CD4-positive, alpha-beta T cell (primary cell): ENCODE measurements around the gene AGPAT4. TPM values are rescaled to one million over a fixed set of nuclear protein-coding genes. Genes with fewer than 3 reads are reported as not detected.
"Not testable (repeated sequence)": the region's sequence is repeated elsewhere in the genome, so short reads cannot be mapped to it uniquely, and the experiment has no call there.

Source experiments
- ATAC-seq: fragments of 200-7000 bp; cut with Tn5 transposase; one replicate; pipeline ENCODE4 v1.10.0; 2022; ENCODE audit warnings: mild to moderate bottlenecking; ENCODE audit not compliant: poor library complexity
- CTCF ChIA-PET: fragments of 350-600 bp; sonication (Branson Sonifier 250); formaldehyde crosslinking; loops from one replicate; lab custom pipeline; 2021; ENCODE audit warnings: antibody characterized with exemption, inconsistent platforms; lab: Charles Lee
- POLR2A ChIA-PET: fragments of 350-600 bp; sonication (Branson Sonifier 250); formaldehyde crosslinking; loops from one replicate; lab custom pipeline; 2021; ENCODE audit warnings: antibody characterized with exemption, inconsistent platforms; lab: Charles Lee
- DNase-seq, 14 experiments: peaks; one replicate each; pipeline ENCODE4 v3.0.0-alpha.2; 2013 to 2020; ENCODE audit warnings: mixed read lengths in 2 of 14
- H3K27ac ChIP-seq, 2 donors: one replicate each; pipeline versions ENCODE4 v1.5.1 to v1.7.0; 2013; ENCODE audit warnings: low read length in 2 of 2, low read depth in 1 of 2, mild to moderate bottlenecking in 1 of 2
- H3K27me3 ChIP-seq, 2 experiments: 1 replicate in 1 of 2; 2 replicates in 1 of 2; pipeline versions ENCODE4 v1.6.1 to v1.7.0; 2013; ENCODE audit warnings: low read length in 2 of 2, control low read depth in 1 of 2, mild to moderate bottlenecking in 1 of 2, moderate library complexity in 1 of 2; ENCODE audit not compliant: insufficient read depth in 2 of 2, control insufficient read depth in 1 of 2
- H3K36me3 ChIP-seq: one replicate; pipeline ENCODE4 v1.6.1; 2013; ENCODE audit warnings: low read length, control low read depth; ENCODE audit not compliant: insufficient read depth
- H3K4me1 ChIP-seq: one replicate; pipeline ENCODE4 v1.6.1; 2013; ENCODE audit warnings: low read length, control low read depth; ENCODE audit not compliant: insufficient read depth
- H3K4me3 ChIP-seq: one replicate; pipeline ENCODE4 v1.5.1; 2013; ENCODE audit warnings: mild to moderate bottlenecking, low read length, moderate library complexity
- H3K9me3 ChIP-seq, 2 experiments: 1 replicate in 1 of 2; 2 replicates in 1 of 2; pipeline versions ENCODE4 v1.6.1 to v1.7.0; 2013; ENCODE audit warnings: low read length in 2 of 2, mild to moderate bottlenecking in 2 of 2, control low read depth in 1 of 2, moderate library complexity in 1 of 2; ENCODE audit not compliant: control insufficient read depth in 1 of 2, insufficient read depth in 1 of 2
- H3K27ac Mint-ChIP-seq: one replicate; pipeline ENCODE4 v1.8.0; 2020; ENCODE audit warnings: mixed read lengths
- H3K27me3 Mint-ChIP-seq: one replicate; pipeline ENCODE4 v1.8.0; 2021; ENCODE audit warnings: mixed read lengths
- H3K36me3 Mint-ChIP-seq: one replicate; pipeline ENCODE4 v1.8.0; 2021; ENCODE audit warnings: low read depth, mixed read lengths
- H3K4me1 Mint-ChIP-seq: one replicate; pipeline ENCODE4 v1.8.0; 2021; ENCODE audit warnings: low read depth, mixed read lengths
- H3K4me3 Mint-ChIP-seq: one replicate; pipeline ENCODE4 v1.8.0; 2020; ENCODE audit warnings: mild to moderate bottlenecking, mixed read lengths
- H3K9me3 Mint-ChIP-seq: one replicate; pipeline ENCODE4 v1.8.0; 2020; ENCODE audit warnings: mixed read lengths
- intact Hi-C, 2 experiments: fragments of 100-400 bp; cut with DNase I in 1 of 2; cut with micrococcal nuclease in 1 of 2; formaldehyde crosslinking; loops; one replicate each; pipeline versions ENCODE4 v1.15.1 to v1.9.0; 2023 to 2025; cut with DNase I, micrococcal nuclease
- total RNA-seq, 174 experiments: library from RNA in 2 of 174; stranded (reverse) in 2 of 174; gene quantifications; one replicate each; pipeline ENCODE4 v1.2.3 and lab custom pipeline; 2021 to 2026
- TF ChIP-seq, protein P1 (sequence below): fragments of 200-600 bp; IDR thresholded peaks from one replicate; pipeline ENCODE4 v1.8.0; 2022; ENCODE audit warnings: antibody characterized with exemption, mild to moderate bottlenecking

Gene AGPAT4
- total RNA-seq, 2 experiments from 2014 or later: 2.8 to 4.8 TPM

DNA sequence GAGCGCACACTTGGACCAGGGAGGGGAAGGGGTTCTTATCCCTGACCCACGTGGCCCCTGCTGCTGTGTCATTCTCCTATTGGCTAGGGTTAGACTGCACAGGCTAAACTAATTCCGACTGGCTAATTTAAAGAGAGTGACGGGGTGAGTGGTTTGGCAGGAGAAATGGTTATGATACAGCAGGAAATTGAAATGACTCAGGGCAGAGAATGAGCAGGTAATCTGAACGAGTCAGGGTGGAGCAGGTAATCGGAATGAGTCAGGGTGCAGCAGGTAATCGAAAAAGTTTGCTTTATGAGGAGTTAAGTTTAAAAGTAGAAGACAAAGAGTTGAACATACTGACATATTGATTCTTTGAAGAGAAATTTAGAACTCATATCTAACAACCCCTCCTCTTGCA is 35.9 kb upstream of the AGPAT4 start:
- H3K9me3 ChIP-seq, H3K4me1 ChIP-seq, H3K36me3 ChIP-seq, H3K27me3 Mint-ChIP-seq, POLR2A ChIA-PET, CTCF ChIA-PET, H3K27ac Mint-ChIP-seq, H3K4me1 Mint-ChIP-seq, DNase-seq, intact Hi-C loops, H3K27ac ChIP-seq, H3K9me3 Mint-ChIP-seq, ATAC-seq, H3K27me3 ChIP-seq, H3K4me3 Mint-ChIP-seq, H3K36me3 Mint-ChIP-seq, H3K4me3 ChIP-seq: not testable (repeated sequence)

DNA sequence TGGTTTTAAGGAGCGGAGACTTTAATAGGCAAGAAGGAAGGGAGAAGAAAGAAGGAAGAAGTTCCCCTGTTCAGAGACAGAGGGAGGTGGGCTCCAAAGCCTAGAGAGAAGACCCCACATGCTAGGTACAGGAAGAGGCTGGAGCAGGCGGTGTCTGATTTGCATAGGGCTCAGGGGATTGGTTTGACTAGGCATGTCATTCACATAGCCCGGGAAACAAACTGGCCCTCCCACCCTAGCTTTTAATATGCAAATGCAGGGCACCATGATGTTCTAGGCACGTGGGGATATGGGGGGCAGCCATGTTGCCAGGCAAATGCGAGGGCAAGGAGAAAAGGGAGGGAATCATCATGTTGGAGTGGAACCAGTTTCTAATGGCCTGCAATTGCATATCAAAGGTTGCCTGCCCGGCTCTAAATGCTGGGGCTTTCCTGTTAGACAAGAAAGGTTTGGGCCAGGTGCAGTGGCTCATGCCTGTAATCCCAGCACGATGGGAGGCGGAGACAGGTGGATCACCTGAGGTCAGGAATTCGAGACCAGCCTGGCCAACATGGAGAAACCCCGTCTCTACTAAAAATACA is 34.3 kb upstream of the AGPAT4 start:
- Mint-ChIP-seq H3K4me3 (no peak overlapping the region), H3K4me1 (no peaks in the 10 kb centered on the region), H3K27me3 (no peaks in the 10 kb centered on the region), H3K9me3 (no peaks in the 10 kb centered on the region), H3K36me3 (no peaks in the 10 kb centered on the region), H3K27ac (no peak overlapping the region)
- intact Hi-C loops: no loop called here
- TF ChIP-seq, protein P1, sequence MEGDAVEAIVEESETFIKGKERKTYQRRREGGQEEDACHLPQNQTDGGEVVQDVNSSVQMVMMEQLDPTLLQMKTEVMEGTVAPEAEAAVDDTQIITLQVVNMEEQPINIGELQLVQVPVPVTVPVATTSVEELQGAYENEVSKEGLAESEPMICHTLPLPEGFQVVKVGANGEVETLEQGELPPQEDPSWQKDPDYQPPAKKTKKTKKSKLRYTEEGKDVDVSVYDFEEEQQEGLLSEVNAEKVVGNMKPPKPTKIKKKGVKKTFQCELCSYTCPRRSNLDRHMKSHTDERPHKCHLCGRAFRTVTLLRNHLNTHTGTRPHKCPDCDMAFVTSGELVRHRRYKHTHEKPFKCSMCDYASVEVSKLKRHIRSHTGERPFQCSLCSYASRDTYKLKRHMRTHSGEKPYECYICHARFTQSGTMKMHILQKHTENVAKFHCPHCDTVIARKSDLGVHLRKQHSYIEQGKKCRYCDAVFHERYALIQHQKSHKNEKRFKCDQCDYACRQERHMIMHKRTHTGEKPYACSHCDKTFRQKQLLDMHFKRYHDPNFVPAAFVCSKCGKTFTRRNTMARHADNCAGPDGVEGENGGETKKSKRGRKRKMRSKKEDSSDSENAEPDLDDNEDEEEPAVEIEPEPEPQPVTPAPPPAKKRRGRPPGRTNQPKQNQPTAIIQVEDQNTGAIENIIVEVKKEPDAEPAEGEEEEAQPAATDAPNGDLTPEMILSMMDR: no peak
- Histone ChIP-seq H3K27me3 (no peaks in the 10 kb centered on the region), H3K9me3 (peaks cover 0 to 5% of the 10 kb centered on the region in 2 experiments), H3K36me3 (no peaks in the 10 kb centered on the region), H3K4me3 (no peak overlapping the region), H3K4me1 (no peaks in the 10 kb centered on the region), H3K27ac (no peak overlapping the region)
- ChIA-PET POLR2A (no interaction called here), CTCF (no interaction called here)
- no peak for ATAC-seq
- DNase-seq: no peak

DNA sequence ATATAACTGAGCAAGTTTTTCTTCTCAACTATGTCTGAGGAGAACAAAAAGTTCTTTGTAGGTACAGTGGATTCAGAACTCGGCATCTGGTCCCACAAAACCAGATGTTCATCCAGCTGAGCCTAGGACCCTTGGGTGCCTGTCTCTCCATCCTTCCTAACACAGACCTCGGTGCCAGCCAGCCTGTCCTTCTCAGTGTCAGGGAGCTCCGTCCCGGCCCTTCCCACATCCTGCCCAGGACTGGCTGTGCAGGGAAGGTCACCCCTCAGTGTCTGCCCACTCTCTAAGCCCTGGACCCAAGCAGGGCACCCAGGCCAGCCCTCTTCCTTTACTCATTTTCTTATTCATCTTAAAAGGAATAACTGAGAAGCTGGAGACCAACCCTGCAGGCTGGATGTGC is 32.0 kb upstream of the AGPAT4 start:
- TF ChIP-seq, protein P1: no peak
- H3K27me3 ChIP-seq: no peaks in the 10 kb centered on the region
- ChIA-PET CTCF (no interaction called here), POLR2A (no interaction called here)
- Mint-ChIP-seq H3K27ac (no peak overlapping the region), H3K4me1 (no peaks in the 10 kb centered on the region), H3K4me3 (no peak overlapping the region), H3K9me3 (no peaks in the 10 kb centered on the region), H3K36me3 (no peaks in the 10 kb centered on the region), H3K27me3 (no peaks in the 10 kb centered on the region)
- intact Hi-C loops: no loop called here
- H3K36me3 ChIP-seq: no peaks in the 10 kb centered on the region
- no peak overlapping the region for H3K4me3 ChIP-seq
- ATAC-seq (no peak), DNase-seq (no peak)
- no peaks in the 10 kb centered on the region for H3K4me1 ChIP-seq
- H3K9me3 ChIP-seq: peaks cover 0 to 5% of the 10 kb centered on the region in 2 experiments
- no peak overlapping the region for H3K27ac ChIP-seq
